WTC11 (cell line): Measurements from ENCODE around the gene SFT2D2. TPM values are rescaled to one million over a fixed set of nuclear protein-coding genes. Genes with fewer than 3 reads are reported as not detected.

Source experiments
- ATAC-seq: fragments of 200-7000 bp; cut with Tn5 transposase; 2 replicates; pipeline ENCODE4 v1.10.0; 2021; ENCODE audit warnings: mild to moderate bottlenecking, moderate library complexity
- CTCF ChIA-PET: fragments of 300-600 bp; sonication (Branson Sonifier 250); formaldehyde crosslinking; loops from one replicate; lab custom pipeline; 2021; ENCODE audit warnings: antibody characterized with exemption; lab: Charles Lee
- POLR2A ChIA-PET: fragments of 350-600 bp; sonication (Branson Sonifier 250); formaldehyde crosslinking; loops from one replicate; lab custom pipeline; 2021; ENCODE audit warnings: antibody characterized with exemption; lab: Charles Lee
- DNase-seq: peaks from one replicate; pipeline ENCODE4 v3.0.0; 2021; ENCODE audit warnings: low spot score
- H3K27ac Mint-ChIP-seq: 2 replicates; pipeline ENCODE4 v1.8.0; 2021; ENCODE audit warnings: mixed read lengths
- H3K27me3 Mint-ChIP-seq: 2 replicates; pipeline ENCODE4 v1.8.0; 2021; ENCODE audit warnings: low read depth, mild to moderate bottlenecking, moderate library complexity, mixed read lengths
- H3K36me3 Mint-ChIP-seq: 2 replicates; pipeline ENCODE4 v1.8.0; 2021; ENCODE audit warnings: mixed read lengths
- H3K4me1 Mint-ChIP-seq: 2 replicates; pipeline ENCODE4 v1.8.0; 2022; ENCODE audit warnings: mixed read lengths
- H3K4me3 Mint-ChIP-seq: 2 replicates; pipeline ENCODE4 v1.8.0; 2021; ENCODE audit warnings: mild to moderate bottlenecking, moderate library complexity, mixed read lengths
- H3K9me3 Mint-ChIP-seq: 2 replicates; pipeline ENCODE4 v1.8.0; 2021; ENCODE audit warnings: mixed read lengths
- ATF3 ChIP-seq: sonication (generic); formaldehyde crosslinking; conservative IDR thresholded peaks from 2 replicates; pipeline ENCODE4 v1.8.1; 2022; ENCODE audit warnings: mild to moderate bottlenecking, missing genetic modification reagents
- CBFB ChIP-seq: sonication (generic); formaldehyde crosslinking; IDR thresholded peaks from 2 replicates; pipeline ENCODE4 v1.8.1; 2022; ENCODE audit warnings: mild to moderate bottlenecking, low read depth, missing genetic modification reagents
- E2F5 ChIP-seq: sonication (generic); formaldehyde crosslinking; IDR thresholded peaks from 2 replicates; pipeline ENCODE4 v1.8.1; 2022; ENCODE audit warnings: mild to moderate bottlenecking, moderate library complexity, missing genetic modification reagents
- ELF4 ChIP-seq: sonication (generic); formaldehyde crosslinking; IDR thresholded peaks from 2 replicates; pipeline ENCODE4 v1.8.1; 2022; ENCODE audit warnings: low read depth, mild to moderate bottlenecking, moderate library complexity, missing genetic modification reagents
- ERG ChIP-seq: fragments of 250-450 bp; sonication (Bioruptor Pico); IDR thresholded peaks from 2 replicates; pipeline ENCODE4 v1.8.0; 2021; ENCODE audit warnings: mild to moderate bottlenecking
- JAZF1 ChIP-seq: fragments of 250-450 bp; sonication (Bioruptor Pico); IDR thresholded peaks from 2 replicates; pipeline ENCODE4 v1.9.0; 2021; ENCODE audit warnings: moderate library complexity, mild to moderate bottlenecking, inconsistent platforms
- MAX ChIP-seq: sonication (generic); formaldehyde crosslinking; IDR thresholded peaks from 2 replicates; pipeline ENCODE4 v1.8.0; 2022; ENCODE audit warnings: mild to moderate bottlenecking, missing genetic modification reagents
- MYBL2 ChIP-seq: sonication (generic); formaldehyde crosslinking; IDR thresholded peaks from 2 replicates; pipeline ENCODE4 v1.8.1; 2023; ENCODE audit warnings: mild to moderate bottlenecking, moderate library complexity, missing genetic modification reagents
- OVOL2 ChIP-seq: fragments of 250-450 bp; sonication (Bioruptor Pico); IDR thresholded peaks from 2 replicates; pipeline ENCODE4 v1.9.0; 2021; ENCODE audit warnings: mild to moderate bottlenecking, borderline replicate concordance
- PREB ChIP-seq: sonication (generic); formaldehyde crosslinking; IDR thresholded peaks from 2 replicates; pipeline ENCODE4 v1.8.1; 2022; ENCODE audit warnings: mild to moderate bottlenecking, missing genetic modification reagents, moderate library complexity, borderline replicate concordance
- PRRX2 ChIP-seq: fragments of 250-450 bp; sonication (Bioruptor Pico); IDR thresholded peaks from 2 replicates; pipeline ENCODE4 v1.8.0; 2021; ENCODE audit warnings: mild to moderate bottlenecking
- SMAD3 ChIP-seq: sonication (generic); formaldehyde crosslinking; IDR thresholded peaks from 2 replicates; pipeline ENCODE4 v1.8.0; 2022; ENCODE audit warnings: missing genetic modification reagents, mild to moderate bottlenecking, borderline replicate concordance
- SMAD4 ChIP-seq: sonication (generic); formaldehyde crosslinking; IDR thresholded peaks from 2 replicates; pipeline ENCODE4 v1.8.0; 2022; ENCODE audit warnings: mild to moderate bottlenecking, missing genetic modification reagents
- SOX15 ChIP-seq: fragments of 250-450 bp; sonication (Bioruptor Pico); IDR thresholded peaks from 2 replicates; pipeline ENCODE4 v1.9.0; 2021; ENCODE audit warnings: mild to moderate bottlenecking
- TCF7 ChIP-seq: sonication (generic); formaldehyde crosslinking; IDR thresholded peaks from 2 replicates; pipeline ENCODE4 v1.8.0; 2022; ENCODE audit warnings: mild to moderate bottlenecking, low read depth, missing genetic modification reagents, moderate library complexity
- USF2 ChIP-seq: sonication (generic); formaldehyde crosslinking; IDR thresholded peaks from 2 replicates; pipeline ENCODE4 v1.8.1; 2023; ENCODE audit warnings: mild to moderate bottlenecking, missing genetic modification reagents, moderate library complexity
- ZBTB43 ChIP-seq: sonication (generic); formaldehyde crosslinking; IDR thresholded peaks from 2 replicates; pipeline ENCODE4 v1.8.1; 2023; ENCODE audit warnings: mild to moderate bottlenecking, missing genetic modification reagents
- ZNF121 ChIP-seq: sonication (generic); formaldehyde crosslinking; IDR thresholded peaks from 2 replicates; pipeline ENCODE4 v1.8.0; 2023; ENCODE audit warnings: missing genetic modification reagents
- ZNF317 ChIP-seq: sonication (generic); formaldehyde crosslinking; IDR thresholded peaks from 2 replicates; pipeline ENCODE4 v1.8.1; 2023; ENCODE audit warnings: low read depth, mild to moderate bottlenecking, moderate library complexity, missing genetic modification reagents, borderline replicate concordance
- ZNF416 ChIP-seq: fragments of 250-450 bp; sonication (Bioruptor Pico); IDR thresholded peaks from 2 replicates; pipeline ENCODE4 v1.9.0; 2021; ENCODE audit warnings: mild to moderate bottlenecking, inconsistent platforms
- ZNF423 ChIP-seq: fragments of 250-450 bp; sonication (Bioruptor Pico); IDR thresholded peaks from 2 replicates; pipeline ENCODE4 v2.1.2; 2022; ENCODE audit warnings: mild to moderate bottlenecking, moderate library complexity
- ZNF671 ChIP-seq: fragments of 250-450 bp; sonication (Bioruptor Pico); IDR thresholded peaks from 2 replicates; pipeline ENCODE4 v1.8.0; 2021; ENCODE audit warnings: mild to moderate bottlenecking
- ZSCAN18 ChIP-seq: fragments of 250-450 bp; sonication (Bioruptor Pico); IDR thresholded peaks from 2 replicates; pipeline ENCODE4 v2.1.2; 2022; ENCODE audit warnings: mild to moderate bottlenecking, moderate library complexity
- total RNA-seq: library from RNA; stranded (reverse); gene quantifications from 3 replicates; pipeline ENCODE4 v1.2.3, GENCODE V29; 2021

Gene SFT2D2
- total RNA-seq, 1 experiment from 2014 or later, result 23.2 TPM

GRCh38 chr1:168280296-168280927 is 54.6 kb downstream of the SFT2D2 start, which contains the start of gene TBX19:
Gene TBX19 (plus strand): TSS chr1:168280877. CDS start chr1:168281091, 214 bp downstream.
- H3K36me3 Mint-ChIP-seq, result no peaks in the 10 kb centered on the region
- H3K9me3 Mint-ChIP-seq, result peaks cover 9% of the 10 kb centered on the region
- H3K4me1 Mint-ChIP-seq, result peaks cover 19% of the 10 kb centered on the region
- ChIA-PET POLR2A (no interaction called here), CTCF (interaction anchor here (0.9 to 1.8 kb wide), 2 partner anchors 45 to 62 kb away, joined by 3 to 5 read pairs; no protein-coding TSS in a partner anchor)
- H3K4me3 Mint-ChIP-seq, result no peak within 1 kb of the TSS
- H3K27ac Mint-ChIP-seq, result no peak within 1 kb of the TSS
- TF ChIP-seq OVOL2 (CRISPR knock-in tag) (no peak), ELF4 (CRISPR knock-in tag) (no peak), E2F5 (CRISPR knock-in tag) (no peak)
- ATAC-seq (no peak; the same call in 1 of the 2 replicates), DNase-seq (no peak)
- H3K27me3 Mint-ChIP-seq, result no peaks in the 10 kb centered on the region; the same call in 1 of the 2 replicates

- ATAC-seq (no peak), DNase-seq (no peak)
- TF ChIP-seq OVOL2 (CRISPR knock-in tag), result no peak
- no peak for TF ChIP-seq ELF4 (CRISPR knock-in tag)
- TF ChIP-seq JAZF1 (CRISPR knock-in tag), result no peak
- TF ChIP-seq ZNF416 (CRISPR knock-in tag), result no peak
- no peak for TF ChIP-seq ZBTB43
- TF ChIP-seq ATF3 (CRISPR knock-in tag), result no peak
- TF ChIP-seq ZNF423 (CRISPR knock-in tag), result no peak
- TF ChIP-seq PRRX2 (CRISPR knock-in tag), result no peak
- TF ChIP-seq ERG (CRISPR knock-in tag), result no peak
- no peak for TF ChIP-seq TCF7 (CRISPR knock-in tag)
- no peak for TF ChIP-seq CBFB (CRISPR knock-in tag)
- CTCF ChIA-PET, result interaction anchor here (1.1 to 2.0 kb wide), 2 partner anchors 40 to 61 kb away, joined by 3 to 5 read pairs; no protein-coding TSS in a partner anchor
- H3K4me3 Mint-ChIP-seq, result no peak overlapping the region
- no peak overlapping the region for H3K27ac Mint-ChIP-seq
- no peaks in the 10 kb centered on the region for H3K36me3 Mint-ChIP-seq
- H3K27me3 Mint-ChIP-seq, result no peaks in the 10 kb centered on the region; the same call in 1 of the 2 replicates
- peaks cover 32% of the 10 kb centered on the region for H3K4me1 Mint-ChIP-seq
- POLR2A ChIA-PET, result no interaction called here
- H3K9me3 Mint-ChIP-seq, result peaks cover 6% of the 10 kb centered on the region; the same call in 1 of the 2 replicates
Observed at GRCh38 chr1:168281603-168282325, 56.0 kb downstream of the SFT2D2 start.

- CTCF ChIA-PET, result interaction anchor here (1.1 kb wide), 1 partner anchor 140 kb away, joined by 3 read pairs; no protein-coding TSS in a partner anchor
- no peak overlapping the region for H3K4me3 Mint-ChIP-seq
- DNase-seq (no peak), ATAC-seq (peak; percentile 60)
- H3K36me3 Mint-ChIP-seq, result no peaks in the 10 kb centered on the region
- peaks cover 41% of the 10 kb centered on the region for H3K4me1 Mint-ChIP-seq
- H3K27ac Mint-ChIP-seq, result peak overlapping the region; percentile 85
- peaks cover 9% of the 10 kb centered on the region for H3K27me3 Mint-ChIP-seq
- H3K9me3 Mint-ChIP-seq, result no peaks in the 10 kb centered on the region
- POLR2A ChIA-PET, result no interaction called here
- TF ChIP-seq SMAD3 (CRISPR knock-in tag) (no peak), PREB (CRISPR knock-in tag) (no peak), ATF3 (CRISPR knock-in tag) (no peak), ZNF317 (CRISPR knock-in tag) (no peak), MYBL2 (CRISPR knock-in tag) (no peak), ZNF671 (CRISPR knock-in tag) (no peak), SMAD4 (no peak), SOX15 (CRISPR knock-in tag) (no peak), ZNF121 (no peak), USF2 (CRISPR knock-in tag) (no peak), ZSCAN18 (CRISPR knock-in tag) (no peak), MAX (no peak)
Observed at GRCh38 chr1:168285521-168285790, 59.7 kb downstream of the SFT2D2 start.
